Measurements from ENCODE around the gene HCK. TPM values are rescaled to one million over a fixed set of nuclear protein-coding genes. Genes with fewer than 3 reads are reported as not detected.

Gene HCK
- total RNA-seq, 1 donor from 2014 or later: 99.9 TPM

DNA sequence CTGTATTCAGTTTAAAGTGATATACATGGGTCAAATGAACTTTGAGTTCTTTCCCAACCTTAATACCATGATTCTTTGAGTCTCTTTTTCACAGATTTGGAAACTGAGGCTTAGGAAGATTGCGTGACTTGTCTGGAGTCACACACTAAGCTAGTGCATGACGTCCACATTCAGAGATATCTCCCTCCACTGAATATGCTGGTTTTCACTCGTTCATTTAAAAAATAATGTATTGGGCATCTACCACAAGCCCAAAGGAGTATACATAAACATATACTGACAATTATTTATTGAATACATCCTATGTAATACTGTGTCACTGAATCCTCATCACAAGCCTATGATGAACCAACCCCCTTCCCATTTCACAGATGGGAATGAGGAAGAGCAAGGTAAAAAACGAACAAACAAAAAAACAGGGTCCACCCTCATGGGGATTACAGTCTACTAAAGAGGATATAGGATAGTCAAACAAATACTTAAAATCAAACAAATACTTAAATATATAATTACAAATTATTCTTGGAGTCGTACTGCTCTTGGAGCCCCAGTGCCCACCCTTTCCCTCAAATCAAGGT, 56.9 kb downstream of the HCK start:
- H3K4me3 ChIP-seq: peak overlapping the region; percentile 97
- H3K36me3 ChIP-seq: no peaks in the 10 kb centered on the region
- peak overlapping the region; percentile 97 for H3K27ac ChIP-seq
- TF ChIP-seq, protein P1, sequence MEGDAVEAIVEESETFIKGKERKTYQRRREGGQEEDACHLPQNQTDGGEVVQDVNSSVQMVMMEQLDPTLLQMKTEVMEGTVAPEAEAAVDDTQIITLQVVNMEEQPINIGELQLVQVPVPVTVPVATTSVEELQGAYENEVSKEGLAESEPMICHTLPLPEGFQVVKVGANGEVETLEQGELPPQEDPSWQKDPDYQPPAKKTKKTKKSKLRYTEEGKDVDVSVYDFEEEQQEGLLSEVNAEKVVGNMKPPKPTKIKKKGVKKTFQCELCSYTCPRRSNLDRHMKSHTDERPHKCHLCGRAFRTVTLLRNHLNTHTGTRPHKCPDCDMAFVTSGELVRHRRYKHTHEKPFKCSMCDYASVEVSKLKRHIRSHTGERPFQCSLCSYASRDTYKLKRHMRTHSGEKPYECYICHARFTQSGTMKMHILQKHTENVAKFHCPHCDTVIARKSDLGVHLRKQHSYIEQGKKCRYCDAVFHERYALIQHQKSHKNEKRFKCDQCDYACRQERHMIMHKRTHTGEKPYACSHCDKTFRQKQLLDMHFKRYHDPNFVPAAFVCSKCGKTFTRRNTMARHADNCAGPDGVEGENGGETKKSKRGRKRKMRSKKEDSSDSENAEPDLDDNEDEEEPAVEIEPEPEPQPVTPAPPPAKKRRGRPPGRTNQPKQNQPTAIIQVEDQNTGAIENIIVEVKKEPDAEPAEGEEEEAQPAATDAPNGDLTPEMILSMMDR (IDR thresholded peaks at IDR 0.05): no peak
- no peaks in the 10 kb centered on the region for H3K27me3 ChIP-seq (ENCODE audit: low read depth)
- peaks cover 39% of the 10 kb centered on the region for H3K4me1 ChIP-seq
- DNase-seq (no peak), ATAC-seq (no peak)
- H3K9me3 ChIP-seq: no peaks in the 10 kb centered on the region
- intact Hi-C loops (cut with DNase I): no loop called here

DNA sequence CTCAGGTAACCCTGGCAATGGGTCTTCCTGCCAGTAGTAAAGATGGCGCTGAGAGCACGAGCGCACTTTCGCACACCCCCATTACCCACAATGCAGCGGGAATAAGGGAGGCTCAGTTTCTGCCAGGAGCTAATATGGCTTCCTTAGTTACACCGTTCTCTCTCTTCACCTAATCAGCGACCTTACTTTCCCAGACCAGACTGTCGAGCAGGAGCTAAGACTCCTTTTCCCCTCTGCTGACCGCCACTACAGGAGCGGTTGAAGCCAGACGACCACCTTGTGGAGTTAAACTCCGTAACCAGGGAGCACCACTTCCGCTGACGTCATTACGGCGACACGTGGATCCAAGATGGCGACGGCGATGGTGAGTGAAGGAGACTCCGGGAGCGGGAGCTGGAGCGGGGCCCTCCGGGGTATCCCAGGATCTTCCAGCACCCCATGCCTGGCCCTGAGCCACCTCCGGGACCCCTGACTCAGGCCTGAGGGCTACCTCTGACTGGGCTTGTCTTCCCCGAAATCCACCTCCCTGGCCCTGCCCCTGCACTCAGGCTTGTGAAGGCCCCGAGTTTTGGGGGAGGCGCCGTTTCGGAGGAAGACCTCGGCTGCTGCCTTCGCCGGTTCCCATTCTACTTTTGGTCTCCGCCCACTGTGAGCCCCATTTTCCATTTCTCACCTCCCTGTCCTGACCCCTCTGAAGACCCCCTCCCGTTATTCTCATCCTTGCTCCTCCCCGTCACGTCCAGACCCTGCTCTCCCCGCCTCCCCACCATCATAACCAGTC, 57.5 kb downstream of the HCK start, which contains the start of gene TM9SF4:
Gene TM9SF4 (plus strand): TSS at position 323 of the 781 bp plus-strand sequence. CDS start 27 bp downstream, at position 350.
- TF ChIP-seq, protein P1 (IDR thresholded peaks at IDR 0.05): no peak
- H3K36me3 ChIP-seq: no peaks in the 10 kb centered on the region
- H3K4me1 ChIP-seq: peaks cover 44% of the 10 kb centered on the region
- ATAC-seq: peak; percentile 94 to 96
- peak within 1 kb of the TSS; percentile 97 for H3K4me3 ChIP-seq
- intact Hi-C loops (cut with DNase I): no loop called here
- no peaks in the 10 kb centered on the region for H3K27me3 ChIP-seq (ENCODE audit: low read depth)
- H3K9me3 ChIP-seq: no peaks in the 10 kb centered on the region
- DNase-seq: peak; percentile 91
- H3K27ac ChIP-seq: peak within 1 kb of the TSS; percentile 97

DNA sequence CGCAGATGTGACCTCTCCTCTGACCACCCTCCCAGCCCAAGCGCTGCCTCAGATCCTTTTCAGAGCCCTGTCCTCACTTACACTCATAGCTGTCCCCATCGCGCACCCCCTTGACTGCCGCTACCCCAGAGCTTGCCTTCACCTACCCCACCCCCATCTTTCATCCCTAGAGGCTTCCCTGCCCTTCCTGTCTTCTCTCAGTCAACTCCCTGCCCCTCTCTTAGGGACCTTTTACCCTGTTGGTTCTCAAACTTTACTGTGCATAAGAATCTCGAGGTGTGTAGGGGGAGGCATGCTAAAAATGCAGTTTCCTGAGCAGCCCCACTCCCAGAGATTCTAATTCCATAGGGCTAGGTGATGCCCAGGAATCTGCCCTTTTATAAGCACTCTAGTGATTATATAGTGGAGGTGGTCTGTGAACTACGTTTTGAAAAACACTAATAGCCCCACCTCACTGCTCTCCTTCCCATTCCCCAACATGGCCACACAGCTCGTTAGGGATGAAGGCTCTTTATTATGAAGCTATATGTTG, 58.2 kb downstream of the HCK start:
- intact Hi-C loops (cut with DNase I): no loop called here
- Histone ChIP-seq H3K4me3 (peak overlapping the region; percentile 97), H3K9me3 (no peaks in the 10 kb centered on the region), H3K4me1 (peaks cover 44% of the 10 kb centered on the region), H3K36me3 (no peaks in the 10 kb centered on the region), H3K27ac (peak overlapping the region; percentile 97), H3K27me3 (ENCODE audit: low read depth) (no peaks in the 10 kb centered on the region)
- no peak for ATAC-seq
- TF ChIP-seq, protein P1 (IDR thresholded peaks at IDR 0.05): no peak
- no peak for DNase-seq

DNA sequence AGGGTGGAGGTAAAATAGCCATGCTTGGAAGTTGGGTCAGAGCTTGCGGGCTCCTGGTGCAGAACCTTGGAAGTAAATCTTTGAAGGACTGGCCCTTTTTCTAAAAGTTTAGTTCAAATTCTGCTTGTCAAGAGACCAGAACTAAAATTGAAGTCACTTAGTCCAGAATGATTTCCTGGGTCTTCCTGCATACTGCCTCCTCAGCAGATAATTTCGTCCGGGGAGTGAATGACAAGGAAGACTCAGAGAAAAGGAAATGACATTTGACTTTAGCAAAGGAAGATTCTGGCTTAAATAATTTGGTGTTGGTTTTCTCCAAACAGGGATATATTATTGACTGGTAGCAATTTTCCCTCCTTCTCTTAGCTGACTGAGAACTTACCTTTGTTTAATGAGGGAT, 58.7 kb downstream of the HCK start:
- Histone ChIP-seq H3K27me3 (ENCODE audit: low read depth) (no peaks in the 10 kb centered on the region), H3K4me3 (peak overlapping the region; percentile 97), H3K27ac (no peak overlapping the region), H3K9me3 (no peaks in the 10 kb centered on the region), H3K36me3 (no peaks in the 10 kb centered on the region), H3K4me1 (peaks cover 44% of the 10 kb centered on the region)
- no peak for DNase-seq
- intact Hi-C loops (cut with DNase I): no loop called here
- ATAC-seq: no peak
- TF ChIP-seq, protein P1 (IDR thresholded peaks at IDR 0.05): no peak

DNA sequence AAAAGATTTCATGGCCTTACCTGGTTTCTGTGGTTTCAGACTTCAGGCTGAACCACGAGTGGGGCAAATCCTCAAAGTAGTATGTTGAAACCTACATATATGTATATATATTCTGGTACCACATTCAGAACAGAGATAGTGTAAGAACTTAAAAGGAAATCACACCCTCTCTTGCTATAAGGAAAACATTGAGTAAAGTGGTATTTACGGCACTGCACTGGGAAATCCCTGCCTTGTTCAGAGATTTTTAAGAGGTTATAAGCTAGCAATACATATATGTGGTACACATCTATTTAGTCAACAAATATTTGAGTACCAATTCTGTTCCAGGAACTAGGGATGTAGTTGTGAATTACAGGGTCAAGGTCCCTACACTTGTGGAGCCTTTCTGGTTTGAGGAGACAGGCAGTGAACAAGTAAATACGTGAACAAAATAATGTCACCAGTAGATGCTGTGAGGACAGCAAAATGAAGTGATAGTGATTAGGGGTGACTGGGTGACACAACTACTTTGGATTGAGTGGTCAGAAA, 59.2 kb downstream of the HCK start:
- intact Hi-C loops (cut with DNase I): no loop called here
- no peaks in the 10 kb centered on the region for H3K36me3 ChIP-seq
- no peak for DNase-seq
- no peak for ATAC-seq
- TF ChIP-seq, protein P1 (IDR thresholded peaks at IDR 0.05): no peak
- peaks cover 44% of the 10 kb centered on the region for H3K4me1 ChIP-seq
- no peaks in the 10 kb centered on the region for H3K9me3 ChIP-seq
- no peak overlapping the region for H3K27ac ChIP-seq
- H3K4me3 ChIP-seq: no peak overlapping the region
- H3K27me3 ChIP-seq (ENCODE audit: low read depth): no peaks in the 10 kb centered on the region
